Measurements from ENCODE around the gene SYTL5.
"Not testable (repeated sequence)": the region's sequence is repeated elsewhere in the genome, so short reads cannot be mapped to it uniquely, and the experiment has no call there.

SYTL5 gene

GRCh38 chrX:38006291-38006690 lies at the start of gene SYTL5:
Gene SYTL5 (plus strand): TSS chrX:38006553. CDS start chrX:38033890, 27,337 bp downstream.
- no peak for TF ChIP-seq ZNF274 (IDR thresholded peaks at IDR 0.05; ENCODE audit: low read depth, low read length)
- H3K4me3 ChIP-seq (ENCODE audit: low read length), result no peak within 1 kb of the TSS

GRCh38 chrX:37958525-37959211 lies 47.7 kb upstream of the SYTL5 start:
- TF ChIP-seq ZNF274 (IDR thresholded peaks at IDR 0.05; ENCODE audit: low read depth, low read length), result no peak

GRCh38 chrX:37959212-37960021 lies 46.9 kb upstream of the SYTL5 start:
- no peak for TF ChIP-seq ZNF274 (IDR thresholded peaks at IDR 0.05; ENCODE audit: low read depth, low read length)
- H3K4me3 ChIP-seq (ENCODE audit: low read length), result no peak overlapping the region

More at GRCh38 chrX:37958525-37959211, 47.7 kb upstream of the SYTL5 start:
- H3K4me3 ChIP-seq (ENCODE audit: low read length), result no peak overlapping the region

GRCh38 chrX:37961118-37961517 lies 45.2 kb upstream of the SYTL5 start:
- no peak overlapping the region for H3K4me3 ChIP-seq (ENCODE audit: low read length)
- no peak for TF ChIP-seq ZNF274 (IDR thresholded peaks at IDR 0.05; ENCODE audit: low read depth, low read length)

GRCh38 chrX:37967714-37968113 lies 38.6 kb upstream of the SYTL5 start:
- no peak for TF ChIP-seq ZNF274 (IDR thresholded peaks at IDR 0.05; ENCODE audit: low read depth, low read length)

GRCh38 chrX:37975421-37975820 lies 30.9 kb upstream of the SYTL5 start:
- no peak for TF ChIP-seq ZNF274 (IDR thresholded peaks at IDR 0.05; ENCODE audit: low read depth, low read length)
- no peak overlapping the region for H3K4me3 ChIP-seq (ENCODE audit: low read length)

More at GRCh38 chrX:37967714-37968113, 38.6 kb upstream of the SYTL5 start:
- no peak overlapping the region for H3K4me3 ChIP-seq (ENCODE audit: low read length)

GRCh38 chrX:37976153-37976552 lies 30.2 kb upstream of the SYTL5 start:
- TF ChIP-seq ZNF274 (IDR thresholded peaks at IDR 0.05; ENCODE audit: low read depth, low read length), result no peak
- no peak overlapping the region for H3K4me3 ChIP-seq (ENCODE audit: low read length)

- no peak for TF ChIP-seq ZNF274 (IDR thresholded peaks at IDR 0.05; ENCODE audit: low read depth, low read length)
- no peak overlapping the region for H3K4me3 ChIP-seq (ENCODE audit: low read length)
These were observed 21.5 kb upstream of the SYTL5 start for GRCh38 chrX:37984880-37985279.

GRCh38 chrX:37986893-37987292 lies 19.5 kb upstream of the SYTL5 start:
- no peak overlapping the region for H3K4me3 ChIP-seq (ENCODE audit: low read length)
- no peak for TF ChIP-seq ZNF274 (IDR thresholded peaks at IDR 0.05; ENCODE audit: low read depth, low read length)

GRCh38 chrX:37989304-37989703 lies 17.0 kb upstream of the SYTL5 start:
- no peak overlapping the region for H3K4me3 ChIP-seq (ENCODE audit: low read length)
- no peak for TF ChIP-seq ZNF274 (IDR thresholded peaks at IDR 0.05; ENCODE audit: low read depth, low read length)

- H3K4me3 ChIP-seq (ENCODE audit: low read length), result not testable (repeated sequence)
These were observed 15.1 kb upstream of the SYTL5 start for GRCh38 chrX:37991303-37991702.

- no peak overlapping the region for H3K4me3 ChIP-seq (ENCODE audit: low read length)
- TF ChIP-seq ZNF274 (IDR thresholded peaks at IDR 0.05; ENCODE audit: low read depth, low read length), result no peak
These were observed 13.2 kb upstream of the SYTL5 start for GRCh38 chrX:37993176-37993575.

- no peak overlapping the region for H3K4me3 ChIP-seq (ENCODE audit: low read length)
- no peak for TF ChIP-seq ZNF274 (IDR thresholded peaks at IDR 0.05; ENCODE audit: low read depth, low read length)
These were observed 12.3 kb upstream of the SYTL5 start for GRCh38 chrX:37993837-37994619.

- no peak for TF ChIP-seq ZNF274 (IDR thresholded peaks at IDR 0.05; ENCODE audit: low read depth, low read length)
- no peak overlapping the region for H3K4me3 ChIP-seq (ENCODE audit: low read length)
These were observed 10.9 kb upstream of the SYTL5 start for GRCh38 chrX:37995428-37995827.

Data from GM08714 (cell line).